Activated CD4-positive, alpha-beta T cell treated with anti-CD3 and anti-CD28 coated beads, Interleukin-2, amount 10 ng/mL, durations not matched to agents 24 days and 14 days (primary cell): ENCODE results near the gene EYA2. TPM values are rescaled to one million over a fixed set of nuclear protein-coding genes. Genes with fewer than 3 reads are reported as not detected.

Experiments
- DNase-seq: peaks from one replicate; pipeline ENCODE4 v3.0.0; 2022
- H3K27ac Mint-ChIP-seq: one replicate; pipeline ENCODE4 v1.8.0; 2022; ENCODE audit warnings: mild to moderate bottlenecking, mixed read lengths
- H3K27me3 Mint-ChIP-seq: one replicate; pipeline ENCODE4 v1.8.0; 2022; ENCODE audit warnings: mixed read lengths
- H3K36me3 Mint-ChIP-seq: one replicate; pipeline ENCODE4 v1.8.0; 2022; ENCODE audit warnings: low read depth, mild to moderate bottlenecking, mixed read lengths
- H3K4me1 Mint-ChIP-seq: one replicate; pipeline ENCODE4 v1.8.0; 2021; ENCODE audit warnings: mixed read lengths
- H3K4me3 Mint-ChIP-seq: one replicate; pipeline ENCODE4 v1.8.0; 2022; ENCODE audit warnings: mild to moderate bottlenecking, moderate library complexity, mixed read lengths
- H3K9me3 Mint-ChIP-seq: one replicate; pipeline ENCODE4 v1.8.0; 2021; ENCODE audit warnings: mixed read lengths
- intact Hi-C: fragments of 100-400 bp; cut with micrococcal nuclease; formaldehyde crosslinking; loops from one replicate; pipeline ENCODE4 v1.15.1; 2023
- total RNA-seq: library from RNA; stranded (reverse); gene quantifications from 2 replicates; pipeline ENCODE4 v1.2.3, GENCODE V29; 2022

EYA2 gene
- total RNA-seq, 1 donor from 2014 or later = not detected

GRCh38 chr20:47142774-47143170, 248.1 kb downstream of the EYA2 start:
- intact Hi-C loops = no loop called here
- peaks cover 9% of the 10 kb centered on the region for H3K9me3 Mint-ChIP-seq

GRCh38 chr20:47143657-47144056, 249.0 kb downstream of the EYA2 start:
- Mint-ChIP-seq H3K27ac (no peak overlapping the region), H3K4me3 (no peak overlapping the region), H3K36me3 (no peaks in the 10 kb centered on the region), H3K4me1 (no peaks in the 10 kb centered on the region), H3K27me3 (peaks cover 4% of the 10 kb centered on the region), H3K9me3 (peaks cover 9% of the 10 kb centered on the region)
- DNase-seq = no peak
- intact Hi-C loops = no loop called here

More at GRCh38 chr20:47142774-47143170, 248.1 kb downstream of the EYA2 start:
- Mint-ChIP-seq H3K4me1 (no peaks in the 10 kb centered on the region), H3K36me3 (no peaks in the 10 kb centered on the region), H3K27me3 (peaks cover 5% of the 10 kb centered on the region), H3K27ac (no peak overlapping the region), H3K4me3 (no peak overlapping the region)
- DNase-seq = no peak

DNA sequence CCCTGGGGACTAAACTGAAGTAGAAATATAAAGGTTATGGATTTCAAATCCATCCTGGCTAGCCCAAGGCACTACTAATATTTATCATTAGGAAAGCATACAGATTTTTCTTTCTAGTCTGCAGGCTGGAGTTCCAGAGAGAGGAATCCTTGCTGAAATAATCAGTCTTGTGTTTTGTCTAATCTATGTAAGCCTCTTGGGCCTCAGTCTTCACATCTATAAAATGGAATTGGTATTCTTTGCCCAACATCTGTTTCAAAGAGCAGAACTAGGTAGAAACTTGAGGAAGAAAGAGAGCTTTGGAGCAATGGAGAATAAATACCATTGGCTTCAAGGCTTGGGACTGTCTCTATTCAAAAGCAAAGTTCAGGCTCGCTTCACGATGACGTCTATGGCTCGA, 249.8 kb downstream of the EYA2 start:
- peaks cover 9% of the 10 kb centered on the region for H3K9me3 Mint-ChIP-seq
- no peak for DNase-seq
- H3K4me1 Mint-ChIP-seq = no peaks in the 10 kb centered on the region
- no peak overlapping the region for H3K27ac Mint-ChIP-seq
- H3K4me3 Mint-ChIP-seq = no peak overlapping the region
- H3K27me3 Mint-ChIP-seq = peaks cover 3% of the 10 kb centered on the region
- intact Hi-C loops = no loop called here
- no peaks in the 10 kb centered on the region for H3K36me3 Mint-ChIP-seq

DNA sequence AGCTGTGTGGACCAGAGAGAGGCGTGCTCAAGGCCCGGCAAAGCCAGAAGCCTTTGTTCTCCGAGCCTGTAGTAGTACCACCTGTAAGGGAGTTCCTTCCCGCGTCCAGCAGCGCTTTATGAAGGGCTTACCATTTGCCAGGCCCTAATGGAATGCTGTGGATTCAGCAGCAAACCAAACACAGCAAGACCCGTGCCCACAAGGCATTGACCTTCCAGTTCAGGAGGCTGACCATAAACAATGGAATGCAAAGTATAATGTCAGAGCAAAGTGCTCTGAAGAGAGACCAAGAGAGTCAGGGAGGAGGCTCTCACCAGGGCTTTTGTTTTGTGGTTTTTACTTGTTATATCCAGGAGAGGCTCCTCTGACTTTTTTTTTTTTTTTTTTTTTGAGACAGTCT, 252.0 kb downstream of the EYA2 start:
- H3K9me3 Mint-ChIP-seq = peaks cover 3% of the 10 kb centered on the region
- intact Hi-C loops = no loop called here
- H3K36me3 Mint-ChIP-seq = no peaks in the 10 kb centered on the region
- no peak for DNase-seq
- peaks cover 3% of the 10 kb centered on the region for H3K27me3 Mint-ChIP-seq
- no peak overlapping the region for H3K27ac Mint-ChIP-seq
- no peaks in the 10 kb centered on the region for H3K4me1 Mint-ChIP-seq
- H3K4me3 Mint-ChIP-seq = no peak overlapping the region

GRCh38 chr20:47148059-47148458, 253.4 kb downstream of the EYA2 start:
- H3K4me1 Mint-ChIP-seq = no peaks in the 10 kb centered on the region
- no peak for DNase-seq
- H3K27ac Mint-ChIP-seq = no peak overlapping the region
- intact Hi-C loops = no loop called here
- no peak overlapping the region for H3K4me3 Mint-ChIP-seq
- H3K27me3 Mint-ChIP-seq = peaks cover 1% of the 10 kb centered on the region
- no peaks in the 10 kb centered on the region for H3K9me3 Mint-ChIP-seq
- H3K36me3 Mint-ChIP-seq = no peaks in the 10 kb centered on the region

GRCh38 chr20:47149939-47150338, 255.3 kb downstream of the EYA2 start:
- Mint-ChIP-seq H3K9me3 (no peaks in the 10 kb centered on the region), H3K27ac (no peak overlapping the region), H3K4me1 (no peaks in the 10 kb centered on the region), H3K4me3 (no peak overlapping the region), H3K27me3 (peaks cover 3% of the 10 kb centered on the region), H3K36me3 (no peaks in the 10 kb centered on the region)
- intact Hi-C loops = loop anchor here (2.0 kb wide), 1 partner anchor 391 kb away; no protein-coding TSS in a partner anchor
- DNase-seq = no peak

GRCh38 chr20:47150403-47151152, 255.9 kb downstream of the EYA2 start:
- H3K9me3 Mint-ChIP-seq = no peaks in the 10 kb centered on the region
- H3K27ac Mint-ChIP-seq = no peak overlapping the region
- intact Hi-C loops = loop anchor here (2.0 kb wide), 1 partner anchor 392 kb away; no protein-coding TSS in a partner anchor
- no peaks in the 10 kb centered on the region for H3K36me3 Mint-ChIP-seq
- peak; percentile 73 for DNase-seq
- H3K4me3 Mint-ChIP-seq = no peak overlapping the region
- H3K27me3 Mint-ChIP-seq = peaks cover 3% of the 10 kb centered on the region
- H3K4me1 Mint-ChIP-seq = no peaks in the 10 kb centered on the region

- Mint-ChIP-seq H3K27me3 (peaks cover 2% of the 10 kb centered on the region), H3K9me3 (no peaks in the 10 kb centered on the region), H3K4me1 (no peaks in the 10 kb centered on the region), H3K27ac (no peak overlapping the region), H3K36me3 (no peaks in the 10 kb centered on the region), H3K4me3 (no peak overlapping the region)
- no peak for DNase-seq
- intact Hi-C loops = no loop called here
Observed at GRCh38 chr20:47152068-47152467, 257.4 kb downstream of the EYA2 start.

DNA sequence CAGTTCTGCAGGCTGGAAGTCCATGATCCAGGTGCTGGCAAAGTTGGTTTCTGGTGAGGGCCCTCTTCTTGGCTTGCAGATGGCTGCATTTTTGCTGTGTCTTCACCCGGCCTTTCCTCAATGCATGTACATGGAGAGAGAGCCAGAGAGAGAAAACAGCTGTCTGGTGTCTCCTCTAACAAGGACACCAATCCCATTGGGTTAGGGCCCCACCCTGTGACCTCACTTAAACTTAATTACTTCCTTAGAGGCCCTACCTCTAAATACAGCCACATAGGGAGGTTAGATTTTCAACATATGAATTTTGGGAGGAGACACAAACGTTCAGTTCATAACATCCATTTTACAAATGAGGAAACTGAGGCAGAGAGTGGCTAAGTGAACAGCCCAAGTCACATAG, 259.4 kb downstream of the EYA2 start:
- DNase-seq = no peak
- intact Hi-C loops = no loop called here
- Mint-ChIP-seq H3K9me3 (no peaks in the 10 kb centered on the region), H3K27ac (no peak overlapping the region), H3K27me3 (peaks cover 2% of the 10 kb centered on the region), H3K36me3 (no peaks in the 10 kb centered on the region), H3K4me1 (no peaks in the 10 kb centered on the region), H3K4me3 (no peak overlapping the region)

GRCh38 chr20:47156301-47157137, 261.9 kb downstream of the EYA2 start:
- Mint-ChIP-seq H3K27me3 (peaks cover 2% of the 10 kb centered on the region), H3K27ac (no peak overlapping the region), H3K4me3 (no peak overlapping the region), H3K4me1 (no peaks in the 10 kb centered on the region), H3K36me3 (no peaks in the 10 kb centered on the region), H3K9me3 (no peaks in the 10 kb centered on the region)
- intact Hi-C loops = no loop called here
- DNase-seq = no peak

DNA sequence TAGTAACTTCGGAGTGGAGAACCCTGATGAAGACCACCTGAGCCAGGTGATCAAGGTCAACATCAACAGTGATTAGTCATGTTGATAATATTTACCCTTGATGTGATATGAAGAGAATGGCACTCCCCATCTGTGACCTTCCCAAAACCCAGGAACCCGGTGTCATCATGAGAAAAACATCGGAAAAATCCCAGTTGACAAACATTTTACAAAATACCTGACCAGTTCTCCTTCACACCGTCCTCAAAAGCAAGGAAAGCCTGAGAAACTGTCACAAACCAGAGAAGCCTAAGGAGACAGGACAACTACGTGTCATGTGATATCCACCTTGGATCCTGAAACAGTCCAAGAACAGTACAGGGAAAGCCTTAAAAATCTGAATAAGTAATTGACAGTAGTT, 264.5 kb downstream of the EYA2 start:
- no peaks in the 10 kb centered on the region for H3K36me3 Mint-ChIP-seq
- no peak for DNase-seq
- intact Hi-C loops = no loop called here
- H3K9me3 Mint-ChIP-seq = no peaks in the 10 kb centered on the region
- no peaks in the 10 kb centered on the region for H3K4me1 Mint-ChIP-seq
- peaks cover 2% of the 10 kb centered on the region for H3K27me3 Mint-ChIP-seq
- no peak overlapping the region for H3K27ac Mint-ChIP-seq
- no peak overlapping the region for H3K4me3 Mint-ChIP-seq

GRCh38 chr20:47160240-47160639, 265.6 kb downstream of the EYA2 start:
- no peaks in the 10 kb centered on the region for H3K36me3 Mint-ChIP-seq
- no peak for DNase-seq
- H3K4me3 Mint-ChIP-seq = no peak overlapping the region
- H3K9me3 Mint-ChIP-seq = no peaks in the 10 kb centered on the region
- intact Hi-C loops = no loop called here
- no peak overlapping the region for H3K27ac Mint-ChIP-seq
- H3K4me1 Mint-ChIP-seq = no peaks in the 10 kb centered on the region
- H3K27me3 Mint-ChIP-seq = no peaks in the 10 kb centered on the region

GRCh38 chr20:47160992-47161391, 266.3 kb downstream of the EYA2 start:
- no peak for DNase-seq
- Mint-ChIP-seq H3K27me3 (no peaks in the 10 kb centered on the region), H3K9me3 (no peaks in the 10 kb centered on the region), H3K27ac (no peak overlapping the region), H3K4me3 (no peak overlapping the region), H3K4me1 (no peaks in the 10 kb centered on the region), H3K36me3 (no peaks in the 10 kb centered on the region)
- intact Hi-C loops = no loop called here

DNA sequence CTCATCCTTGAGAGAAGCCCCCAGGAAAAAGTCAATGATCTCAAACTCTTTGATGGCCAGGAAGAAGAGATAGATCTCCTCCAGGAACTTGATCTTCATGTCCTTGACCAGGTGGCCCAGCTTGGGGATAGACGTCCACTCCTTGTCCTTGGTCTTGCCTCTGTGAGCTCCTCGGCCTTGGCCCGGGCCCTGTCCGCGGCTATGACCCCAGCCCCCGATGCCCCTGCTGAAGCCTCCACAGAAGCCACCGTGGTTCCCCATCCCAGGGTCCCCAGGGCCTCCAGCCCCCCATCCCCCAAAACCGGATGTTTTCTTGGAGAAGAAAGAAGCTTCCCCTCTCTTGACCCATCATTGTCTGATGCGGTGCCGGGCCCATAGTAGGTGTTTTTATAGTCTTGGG, 266.8 kb downstream of the EYA2 start:
- Mint-ChIP-seq H3K4me1 (no peaks in the 10 kb centered on the region), H3K27ac (no peak overlapping the region), H3K27me3 (peaks cover 1% of the 10 kb centered on the region), H3K4me3 (no peak overlapping the region), H3K9me3 (no peaks in the 10 kb centered on the region), H3K36me3 (no peaks in the 10 kb centered on the region)
- DNase-seq = no peak
- intact Hi-C loops = no loop called here
